ENCODE measurements around the gene FEM1A. TPM values are rescaled to one million over a fixed set of nuclear protein-coding genes. Genes with fewer than 3 reads are reported as not detected.
"Not testable (repeated sequence)": the region's sequence is repeated elsewhere in the genome, so short reads cannot be mapped to it uniquely, and the experiment has no call there.

The FEM1A gene
- total RNA-seq, 4 donors from 2014 or later, result 16.8 to 22.7 (median 18.4) TPM

GRCh38 chr19:4774136-4774535 is 17.4 kb upstream of the FEM1A start:
- no peak overlapping the region for H3K4me3 ChIP-seq
- H3K36me3 ChIP-seq, result no peaks in the 10 kb centered on the region
- intact Hi-C loops (cut with DNase I), result no loop called here
- TF ChIP-seq POLR2A (IDR thresholded peaks at IDR 0.05), result no peak
- WGBS, 2 donors, result 60 to 63% methylated on average over 3 of the region's 3 CpGs
- H3K4me1 ChIP-seq, result peaks cover 0 to 7% (median 0%) of the 10 kb centered on the region in 3 donors
- no peaks in the 10 kb centered on the region for H3K9me3 ChIP-seq
- no peak overlapping the region for H3K27ac ChIP-seq
- no peak for DNase-seq
- H3K27me3 ChIP-seq, result peaks cover 0 to 54% (median 0%) of the 10 kb centered on the region in 4 donors

- intact Hi-C loops (cut with DNase I), result no loop called here
- H3K36me3 ChIP-seq, result no peaks in the 10 kb centered on the region
- H3K27ac ChIP-seq, result no peak overlapping the region
- peaks cover 0 to 1% (median 0%) of the 10 kb centered on the region in 3 donors for H3K9me3 ChIP-seq
- peaks cover 0 to 7% (median 0%) of the 10 kb centered on the region in 3 donors for H3K4me1 ChIP-seq
- TF ChIP-seq POLR2A (IDR thresholded peaks at IDR 0.05), result no peak
- TF ChIP-seq CTCF (IDR thresholded peaks at IDR 0.05), result no peak
- 45 to 57% methylated on average over 2 to 5 of the region's 5 CpGs for WGBS, 2 donors
- H3K4me3 ChIP-seq, result no peak overlapping the region
- no peak for DNase-seq
- H3K27me3 ChIP-seq, result peaks cover 0 to 60% (median 0%) of the 10 kb centered on the region in 4 donors
Observed at GRCh38 chr19:4775627-4776152, 15.8 kb upstream of the FEM1A start.

- DNase-seq, result no peak
- intact Hi-C loops (cut with DNase I), result no loop called here
- Histone ChIP-seq H3K27me3 (peaks cover 0 to 60% (median 0%) of the 10 kb centered on the region in 4 donors), H3K4me1 (peaks cover 0 to 7% (median 0%) of the 10 kb centered on the region in 3 donors), H3K36me3 (no peaks in the 10 kb centered on the region), H3K9me3 (peaks cover 0 to 5% (median 0%) of the 10 kb centered on the region in 3 donors), H3K27ac (no peak overlapping the region), H3K4me3 (no peak overlapping the region)
- 32 to 43% methylated on average over 9 to 10 of the region's 14 CpGs for WGBS, 2 donors
- no peak for TF ChIP-seq CTCF (IDR thresholded peaks at IDR 0.05)
- TF ChIP-seq POLR2A (IDR thresholded peaks at IDR 0.05), result no peak
Observed at GRCh38 chr19:4776436-4777211, 14.9 kb upstream of the FEM1A start.

- DNase-seq; intact Hi-C loops (cut with DNase I): not testable (repeated sequence)
- 79 to 85% methylated on average over 5 of the region's 5 CpGs for WGBS, 2 donors
Observed at GRCh38 chr19:4778124-4778523, 13.4 kb upstream of the FEM1A start.

GRCh38 chr19:4780860-4781259 is 10.7 kb upstream of the FEM1A start:
- H3K36me3 ChIP-seq, result no peaks in the 10 kb centered on the region
- H3K4me3 ChIP-seq, result no peak overlapping the region
- WGBS, 2 donors, result 72 to 73% methylated on average over 6 of the region's 6 CpGs
- intact Hi-C loops (cut with DNase I), result no loop called here
- peaks cover 0 to 9% (median 0%) of the 10 kb centered on the region in 3 donors for H3K4me1 ChIP-seq
- no peak for DNase-seq
- TF ChIP-seq CTCF (IDR thresholded peaks at IDR 0.05) (no peak), POLR2A (IDR thresholded peaks at IDR 0.05) (no peak)
- H3K9me3 ChIP-seq, result peaks cover 0 to 5% (median 0%) of the 10 kb centered on the region in 3 donors
- peaks cover 0 to 63% (median 0%) of the 10 kb centered on the region in 4 donors for H3K27me3 ChIP-seq
- H3K27ac ChIP-seq, result no peak overlapping the region

More at GRCh38 chr19:4778124-4778523, 13.4 kb upstream of the FEM1A start:
- H3K36me3 ChIP-seq, H3K27ac ChIP-seq, H3K9me3 ChIP-seq, H3K4me3 ChIP-seq, H3K4me1 ChIP-seq: not testable (repeated sequence)
- peaks cover 0 to 59% (median 0%) of the 10 kb centered on the region in 4 donors for H3K27me3 ChIP-seq

GRCh38 chr19:4781801-4782200 is 9.7 kb upstream of the FEM1A start:
- Histone ChIP-seq H3K9me3 (peaks cover 0 to 5% (median 0%) of the 10 kb centered on the region in 3 donors), H3K36me3 (no peaks in the 10 kb centered on the region), H3K27ac (no peak overlapping the region), H3K27me3 (peaks cover 0 to 56% (median 0%) of the 10 kb centered on the region in 4 donors), H3K4me1 (peaks cover 0 to 9% (median 0%) of the 10 kb centered on the region in 3 donors), H3K4me3 (no peak overlapping the region)
- TF ChIP-seq POLR2A (IDR thresholded peaks at IDR 0.05) (no peak), CTCF (IDR thresholded peaks at IDR 0.05) (no peak)
- intact Hi-C loops (cut with DNase I), result no loop called here
- DNase-seq, result no peak
- 53 to 63% methylated on average over 3 of the region's 3 CpGs for WGBS, 2 donors

GRCh38 chr19:4786412-4787016 is 5.0 kb upstream of the FEM1A start:
- DNase-seq; intact Hi-C loops (cut with DNase I); H3K9me3 ChIP-seq; H3K4me3 ChIP-seq; H3K36me3 ChIP-seq; H3K27ac ChIP-seq: not testable (repeated sequence)
- Histone ChIP-seq H3K27me3 (peaks cover 0 to 42% (median 0%) of the 10 kb centered on the region in 4 donors), H3K4me1 (peaks cover 0 to 15% (median 4%) of the 10 kb centered on the region in 3 donors)
- WGBS, 2 donors, result 64 to 78% methylated on average over 5 to 6 of the region's 6 CpGs
